GM12864 (cell line): Measurements from ENCODE around the gene TNFRSF17.

Experiments
- DNase-seq: peaks from one replicate; pipeline ENCODE4 v3.0.0-alpha.2; 2011; ENCODE audit warnings: low read depth
- H3K4me3 ChIP-seq: 2 replicates; pipeline ENCODE4 v1.5.1; 2011; ENCODE audit warnings: mild to moderate bottlenecking, low read depth, low read length, control low read depth
- CTCF ChIP-seq: IDR thresholded peaks from 2 replicates; pipeline ENCODE4 v1.5.1; 2011; ENCODE audit warnings: low read depth, mild to moderate bottlenecking, moderate library complexity, low read length, control low read depth, inconsistent platforms; ENCODE audit errors: missing control alignments

Gene TNFRSF17

GRCh38 chr16:11986521-11987057 lies 21.6 kb downstream of the TNFRSF17 start:
- no peak overlapping the region for H3K4me3 ChIP-seq
- no peak for DNase-seq
- no peak for TF ChIP-seq CTCF

GRCh38 chr16:11988258-11988978 lies 23.4 kb downstream of the TNFRSF17 start:
- no peak overlapping the region for H3K4me3 ChIP-seq
- TF ChIP-seq CTCF: no peak
- no peak for DNase-seq

GRCh38 chr16:11990702-11991390 lies 25.8 kb downstream of the TNFRSF17 start:
- H3K4me3 ChIP-seq: no peak overlapping the region
- TF ChIP-seq CTCF: no peak
- no peak for DNase-seq

- TF ChIP-seq CTCF: no peak
- H3K4me3 ChIP-seq: no peak overlapping the region
- no peak for DNase-seq
These were observed 27.1 kb downstream of the TNFRSF17 start for GRCh38 chr16:11992008-11992584.

- no peak overlapping the region for H3K4me3 ChIP-seq
- no peak for DNase-seq
- no peak for TF ChIP-seq CTCF
These were observed 27.8 kb downstream of the TNFRSF17 start for GRCh38 chr16:11992586-11993524.
